NAMALWA (cell line): ENCODE results near the gene STIMATE.

Experiments
- DNase-seq: peaks from one replicate; pipeline ENCODE4 v3.0.0-alpha.2; 2015; ENCODE audit warnings: low spot score

STIMATE gene

GRCh38 chr3:52893723-52894122, 3.6 kb downstream of the STIMATE start:
- DNase-seq: no peak

- peak; percentile 13 for DNase-seq
Measured at GRCh38 chr3:52892625-52893311, 4.6 kb downstream of the STIMATE start.

GRCh38 chr3:52892290-52892624, 5.1 kb downstream of the STIMATE start:
- no peak for DNase-seq

GRCh38 chr3:52891615-52892081, 5.7 kb downstream of the STIMATE start:
- DNase-seq: peak; percentile 13

GRCh38 chr3:52891164-52891563, 6.2 kb downstream of the STIMATE start:
- no peak for DNase-seq

- DNase-seq: no peak
Measured at GRCh38 chr3:52890735-52891134, 6.6 kb downstream of the STIMATE start.

GRCh38 chr3:52889901-52890300, 7.4 kb downstream of the STIMATE start:
- no peak for DNase-seq

GRCh38 chr3:52887166-52887565, 10.2 kb downstream of the STIMATE start:
- DNase-seq: no peak

- no peak for DNase-seq
Measured at GRCh38 chr3:52886049-52886730, 11.2 kb downstream of the STIMATE start.

GRCh38 chr3:52882377-52882776, 15.0 kb downstream of the STIMATE start:
- DNase-seq: no peak

GRCh38 chr3:52881871-52882270, 15.5 kb downstream of the STIMATE start:
- DNase-seq: no peak

- DNase-seq: no peak
Measured at GRCh38 chr3:52880474-52880873, 16.9 kb downstream of the STIMATE start.

GRCh38 chr3:52880047-52880446, 17.3 kb downstream of the STIMATE start:
- no peak for DNase-seq

- DNase-seq: no peak
Measured at GRCh38 chr3:52879581-52879980, 17.8 kb downstream of the STIMATE start.

- no peak for DNase-seq
Measured at GRCh38 chr3:52879090-52879489, 18.3 kb downstream of the STIMATE start.

GRCh38 chr3:52877085-52877484, 20.3 kb downstream of the STIMATE start:
- DNase-seq: no peak

GRCh38 chr3:52874864-52875587, 22.3 kb downstream of the STIMATE start:
- DNase-seq: no peak

- no peak for DNase-seq
Measured at GRCh38 chr3:52874160-52874701, 23.1 kb downstream of the STIMATE start.

- DNase-seq: no peak
Measured at GRCh38 chr3:52873433-52874159, 23.8 kb downstream of the STIMATE start.

- DNase-seq: no peak
Measured at GRCh38 chr3:52872245-52872644, 25.1 kb downstream of the STIMATE start.

- no peak for DNase-seq
Measured at GRCh38 chr3:52871761-52872160, 25.6 kb downstream of the STIMATE start.

GRCh38 chr3:52870471-52870870, 26.9 kb downstream of the STIMATE start:
- DNase-seq: no peak
